Adrenal gland (tissue), 5 donors: ENCODE results near the gene DYRK1A.

Experiments used
- CTCF ChIP-seq, 6 experiments: fragments of 450-650 bp in 4 of 6; fragments of 200-600 bp in 2 of 6; sonication (generic) in 1 of 6; IDR thresholded peaks; 1 replicate in 5 of 6; 2 replicates in 1 of 6; pipeline versions ENCODE4 v1.5.1 to v1.8.0; 2016 to 2021; ENCODE audit warnings: antibody characterized with exemption in 6 of 6, mild to moderate bottlenecking in 2 of 6, moderate library complexity in 1 of 6
- POLR2A ChIP-seq, 2 donors: fragments of 450-650 bp; IDR thresholded peaks; one replicate each; pipeline ENCODE4 v1.6.1; 2017; ENCODE audit warnings: antibody characterized with exemption in 2 of 2, mild to moderate bottlenecking in 2 of 2, moderate library complexity in 1 of 2
- donor health status: DM: no; HTN: no; CAD: no.

- TF ChIP-seq POLR2A (IDR thresholded peaks at IDR 0.05) (no peak), CTCF (IDR thresholded peaks at IDR 0.05) (peak in 4 of 6 experiments; percentile 2 to 28 (median 18))
Measured at GRCh38 chr21:37496972-37497371, 130.4 kb downstream of the DYRK1A start.
